Testis (tissue), 3 donors: Measurements from ENCODE around the gene GSKIP. TPM values are rescaled to one million over a fixed set of nuclear protein-coding genes. Genes with fewer than 3 reads are reported as not detected.
A peak's percentile ranks its signal among the peaks of the same experiment; 100 is the strongest.

Experiments
- DNase-seq: peaks from one replicate; pipeline ENCODE4 v3.0.0-alpha.2; 2019
- H3K27ac ChIP-seq, 2 donors: fragments of 200-600 bp; sonication (generic); one replicate each; pipeline ENCODE4 v1.5.1; 2019
- H3K27me3 ChIP-seq: fragments of 200-600 bp; sonication (generic); one replicate; pipeline ENCODE4 v1.5.1; 2019
- H3K36me3 ChIP-seq: fragments of 200-600 bp; sonication (generic); one replicate; pipeline ENCODE4 v1.5.1; 2017; ENCODE audit warnings: low read depth; ENCODE audit errors: missing control alignments
- H3K4me1 ChIP-seq: fragments of 200-600 bp; sonication (generic); one replicate; pipeline ENCODE4 v1.5.1; 2019
- H3K4me3 ChIP-seq, 2 donors: fragments of 200-600 bp; sonication (generic); one replicate each; pipeline ENCODE4 v1.5.1; 2017 to 2019
- H3K9me3 ChIP-seq: fragments of 200-600 bp; sonication (generic); one replicate; pipeline ENCODE4 v1.5.1; 2017
- CTCF ChIP-seq, 3 experiments: fragments of 450-650 bp in 2 of 3; fragments of 200-600 bp in 1 of 3; sonication (generic) in 1 of 3; IDR thresholded peaks; one replicate each; pipeline ENCODE4 v1.5.1; 2016 to 2019; ENCODE audit warnings: antibody characterized with exemption in 3 of 3, mild to moderate bottlenecking in 2 of 3, moderate library complexity in 1 of 3
- POLR2A ChIP-seq: fragments of 450-650 bp; IDR thresholded peaks from one replicate; pipeline ENCODE4 v1.6.1; 2017; ENCODE audit warnings: antibody characterized with exemption, mild to moderate bottlenecking, moderate library complexity
- WGBS, 2 donors: methylation state at CpG; one replicate each; pipeline ENCODE4 v1.1.5; 2018; 5-methylcytosine and 5-hydroxymethylcytosine counted together
- intact Hi-C: fragments of 100-400 bp; cut with DNase I; formaldehyde crosslinking; loops from one replicate; pipeline ENCODE4 v1.15.1; 2023; ENCODE audit warnings: low total_unique reads
- polyA plus RNA-seq: library from polyadenylated mRNA; stranded (reverse); fragments of 350-450 nt; fragmentation: Illumina TruSeq; extraction: RNeasy Lipid Tissue Mini Kit (QIAGEN cat#74804); gene quantifications from one replicate; pipeline ENCODE4 v1.2.3, GENCODE V29; 2014; ENCODE audit warnings: low read depth, low replicate concordance; ENCODE audit not compliant: insufficient read depth
- total RNA-seq, 2 donors: library from RNA; depleted of rRNA; stranded (reverse); fragments of >200 nt; gene quantifications; one replicate each; pipeline ENCODE4 v1.2.3, GENCODE V29; 2016

The GSKIP gene
- total and polyA plus RNA-seq, 3 donors from 2014 or later: 11.2 to 68.3 (median 25.4) TPM

- Histone ChIP-seq H3K36me3 (no peaks in the 10 kb centered on the region), H3K27ac (no peak overlapping the region), H3K4me1 (peaks cover 12% of the 10 kb centered on the region), H3K4me3 (no peak overlapping the region), H3K9me3 (no peaks in the 10 kb centered on the region), H3K27me3 (no peaks in the 10 kb centered on the region)
- no peak for TF ChIP-seq POLR2A
- intact Hi-C loops: no loop called here
- no peak for DNase-seq
These were observed 3.4 kb upstream of the GSKIP start for GRCh38 chr14:96359959-96360358.

- Histone ChIP-seq H3K4me1 (peaks cover 12% of the 10 kb centered on the region), H3K27me3 (no peaks in the 10 kb centered on the region), H3K9me3 (no peaks in the 10 kb centered on the region), H3K4me3 (peak overlapping the region; percentile 88 to 100), H3K36me3 (no peaks in the 10 kb centered on the region), H3K27ac (peak overlapping the region; percentile 91 to 95)
- intact Hi-C loops: no loop called here
- DNase-seq: peak; percentile 43
- WGBS, 2 donors: 1 to 2% methylated on average over 19 to 27 of the region's 27 CpGs
- TF ChIP-seq POLR2A (no peak), CTCF (IDR thresholded peaks at IDR 0.05) (no peak)
These were observed 1.0 kb upstream of the GSKIP start for GRCh38 chr14:96362071-96362964.

- TF ChIP-seq CTCF (IDR thresholded peaks at IDR 0.05): no peak
- TF ChIP-seq POLR2A: no peak
- H3K36me3 ChIP-seq: no peaks in the 10 kb centered on the region
- 0% methylated on average over 10 to 38 of the region's 38 CpGs for WGBS, 2 donors
- H3K27ac ChIP-seq: peak overlapping the region; percentile 91 to 95
- no peaks in the 10 kb centered on the region for H3K27me3 ChIP-seq
- H3K4me3 ChIP-seq: peak overlapping the region; percentile 88 to 100
- intact Hi-C loops: no loop called here
- H3K9me3 ChIP-seq: no peaks in the 10 kb centered on the region
- peaks cover 12% of the 10 kb centered on the region for H3K4me1 ChIP-seq
- DNase-seq: peak; percentile 49
These were observed 518 bp downstream of the GSKIP start for GRCh38 chr14:96363751-96364336.

GRCh38 chr14:96364962-96365361, 1.6 kb downstream of the GSKIP start:
- Histone ChIP-seq H3K27me3 (no peaks in the 10 kb centered on the region), H3K27ac (no peak overlapping the region), H3K4me1 (peaks cover 12% of the 10 kb centered on the region), H3K4me3 (peak overlapping the region in 1 of 2 donors; percentile 100), H3K36me3 (no peaks in the 10 kb centered on the region), H3K9me3 (no peaks in the 10 kb centered on the region)
- TF ChIP-seq POLR2A (no peak), CTCF (IDR thresholded peaks at IDR 0.05) (no peak)
- 44 to 65% methylated on average over 1 of the region's 1 CpG for WGBS, 2 donors
- no peak for DNase-seq
- intact Hi-C loops: no loop called here

- Histone ChIP-seq H3K4me3 (no peak overlapping the region), H3K36me3 (no peaks in the 10 kb centered on the region), H3K4me1 (peaks cover 5% of the 10 kb centered on the region), H3K27me3 (no peaks in the 10 kb centered on the region), H3K27ac (no peak overlapping the region), H3K9me3 (no peaks in the 10 kb centered on the region)
- 88 to 97% methylated on average over 1 of the region's 1 CpG for WGBS, 2 donors
- TF ChIP-seq POLR2A (no peak), CTCF (IDR thresholded peaks at IDR 0.05) (no peak)
- no peak for DNase-seq
- intact Hi-C loops: no loop called here
These were observed 5.2 kb downstream of the GSKIP start for GRCh38 chr14:96368534-96368933.
